GM10248 (cell line): ENCODE data around the gene DPPA4.
"Not testable (repeated sequence)": the region's sequence is repeated elsewhere in the genome, so short reads cannot be mapped to it uniquely, and the experiment has no call there.

Experiments used
- CTCF ChIA-PET: fragments of 300-600 bp; sonication (Branson Sonifier 250); formaldehyde crosslinking; extraction: SDS; loops from one replicate; lab custom pipeline; 2021; ENCODE audit warnings: antibody characterized with exemption; lab: Yijun Ruan, JAX
- POLR2A ChIA-PET: fragments of 350-650 bp; sonication (Branson Sonifier 250); formaldehyde crosslinking; extraction: SDS; loops from one replicate; lab custom pipeline; 2020; ENCODE audit warnings: antibody characterized with exemption; lab: Yijun Ruan, JAX
- DNase-seq: peaks from one replicate; pipeline ENCODE4 v3.0.0; 2012; ENCODE audit errors: extremely low spot score
- TF ChIP-seq, protein P1 (sequence below): IDR thresholded peaks from 2 replicates; pipeline ENCODE4 v1.5.1; 2012; ENCODE audit warnings: mild to moderate bottlenecking, low read depth; ENCODE audit errors: extremely low read depth, missing control alignments, control extremely low read depth

The DPPA4 gene, protein sequence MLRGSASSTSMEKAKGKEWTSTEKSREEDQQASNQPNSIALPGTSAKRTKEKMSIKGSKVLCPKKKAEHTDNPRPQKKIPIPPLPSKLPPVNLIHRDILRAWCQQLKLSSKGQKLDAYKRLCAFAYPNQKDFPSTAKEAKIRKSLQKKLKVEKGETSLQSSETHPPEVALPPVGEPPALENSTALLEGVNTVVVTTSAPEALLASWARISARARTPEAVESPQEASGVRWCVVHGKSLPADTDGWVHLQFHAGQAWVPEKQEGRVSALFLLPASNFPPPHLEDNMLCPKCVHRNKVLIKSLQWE

DNA sequence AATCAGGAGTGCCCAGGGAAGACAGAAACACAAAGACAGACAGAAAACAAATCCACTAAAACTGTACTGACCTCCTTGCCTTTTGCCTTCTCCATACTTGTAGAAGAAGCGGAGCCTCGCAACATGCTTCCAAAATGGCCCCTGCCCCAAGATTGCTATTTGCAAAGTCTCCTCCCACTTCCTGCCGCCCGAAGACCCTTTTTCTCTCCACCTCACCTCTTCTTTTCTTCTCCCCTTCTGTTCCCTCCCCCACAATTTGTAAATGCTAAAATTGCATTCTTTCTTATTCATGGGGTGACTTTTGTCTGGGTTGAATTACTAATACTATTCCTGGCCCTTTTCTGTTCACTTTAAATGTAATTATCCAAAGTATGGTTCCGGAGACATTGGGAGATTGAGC, at the start of gene DPPA4:
Gene DPPA4, minus strand, starts transcription at position 154 of the 400 bp plus-strand sequence. Its CDS starts 29 bp downstream, at position 125.
- DNase-seq, result no peak
- TF ChIP-seq, protein P1, sequence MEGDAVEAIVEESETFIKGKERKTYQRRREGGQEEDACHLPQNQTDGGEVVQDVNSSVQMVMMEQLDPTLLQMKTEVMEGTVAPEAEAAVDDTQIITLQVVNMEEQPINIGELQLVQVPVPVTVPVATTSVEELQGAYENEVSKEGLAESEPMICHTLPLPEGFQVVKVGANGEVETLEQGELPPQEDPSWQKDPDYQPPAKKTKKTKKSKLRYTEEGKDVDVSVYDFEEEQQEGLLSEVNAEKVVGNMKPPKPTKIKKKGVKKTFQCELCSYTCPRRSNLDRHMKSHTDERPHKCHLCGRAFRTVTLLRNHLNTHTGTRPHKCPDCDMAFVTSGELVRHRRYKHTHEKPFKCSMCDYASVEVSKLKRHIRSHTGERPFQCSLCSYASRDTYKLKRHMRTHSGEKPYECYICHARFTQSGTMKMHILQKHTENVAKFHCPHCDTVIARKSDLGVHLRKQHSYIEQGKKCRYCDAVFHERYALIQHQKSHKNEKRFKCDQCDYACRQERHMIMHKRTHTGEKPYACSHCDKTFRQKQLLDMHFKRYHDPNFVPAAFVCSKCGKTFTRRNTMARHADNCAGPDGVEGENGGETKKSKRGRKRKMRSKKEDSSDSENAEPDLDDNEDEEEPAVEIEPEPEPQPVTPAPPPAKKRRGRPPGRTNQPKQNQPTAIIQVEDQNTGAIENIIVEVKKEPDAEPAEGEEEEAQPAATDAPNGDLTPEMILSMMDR, result no peak
- CTCF ChIA-PET, result no interaction called here
- POLR2A ChIA-PET, result no interaction called here

DNA sequence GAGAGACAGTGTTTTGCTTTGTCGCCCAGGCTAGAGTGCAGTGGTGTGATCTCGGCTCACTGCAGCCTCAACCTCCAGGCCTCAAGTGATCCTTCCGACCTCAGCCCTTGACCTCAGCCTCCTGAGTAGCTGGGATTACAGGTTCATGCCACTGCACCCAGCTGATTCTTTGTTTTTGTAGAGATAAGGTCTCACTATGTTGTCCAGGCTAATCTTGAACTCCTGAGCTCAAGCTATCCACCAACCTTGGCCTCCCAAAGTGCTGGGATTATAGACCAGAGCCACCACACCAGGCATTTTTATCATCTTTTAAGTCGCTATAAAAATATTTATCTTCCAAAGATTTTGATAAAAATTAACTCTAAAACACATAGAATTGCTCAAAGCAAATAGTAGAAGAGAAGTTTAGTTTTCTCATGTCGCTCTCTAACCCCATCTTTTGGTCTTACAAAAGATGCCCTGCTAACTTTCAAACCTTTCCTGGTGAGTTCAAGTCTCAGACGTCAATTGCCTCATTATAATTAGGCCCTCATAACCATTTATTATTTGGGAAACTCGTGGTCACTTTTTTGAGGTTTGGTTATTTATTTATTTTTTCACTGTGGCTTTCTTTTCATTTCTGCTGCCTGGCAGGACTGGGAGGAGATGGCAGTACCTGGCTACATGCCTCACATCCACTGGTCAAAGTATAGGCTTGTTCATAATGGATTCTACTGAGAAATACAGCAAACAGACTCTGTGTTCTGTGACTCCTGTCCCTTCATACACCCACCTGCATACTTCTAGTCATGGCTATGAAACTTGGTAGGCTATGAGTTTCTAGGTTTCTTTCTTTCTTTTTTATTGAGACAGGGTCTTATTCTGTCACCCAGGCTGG, 48.3 kb upstream of the DPPA4 start:
- POLR2A ChIA-PET, result no interaction called here
- no peak for DNase-seq
- CTCF ChIA-PET, result no interaction called here
- TF ChIP-seq, protein P1, result no peak

DNA sequence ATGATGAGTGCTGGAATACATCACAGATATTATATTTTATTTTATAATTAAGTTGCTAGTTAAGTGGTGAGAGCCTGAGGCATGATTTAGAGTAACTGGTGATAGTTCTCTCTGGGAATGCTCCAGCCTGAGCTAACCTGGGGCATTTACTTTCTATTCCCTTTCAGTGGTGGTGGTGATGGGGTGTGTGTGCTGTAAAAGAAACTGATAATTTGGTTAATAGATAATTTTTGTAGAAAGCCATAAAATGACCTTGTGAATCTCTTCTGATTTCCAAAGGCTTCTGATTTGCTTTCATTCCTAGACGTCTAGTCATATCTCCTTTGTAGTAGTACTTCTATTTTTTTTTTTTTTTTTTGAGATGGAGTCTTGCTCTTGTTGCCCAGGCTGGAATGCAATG, 46.8 kb upstream of the DPPA4 start:
- POLR2A ChIA-PET, result no interaction called here
- TF ChIP-seq, protein P1, result no peak
- DNase-seq, result no peak
- CTCF ChIA-PET, result no interaction called here

DNA sequence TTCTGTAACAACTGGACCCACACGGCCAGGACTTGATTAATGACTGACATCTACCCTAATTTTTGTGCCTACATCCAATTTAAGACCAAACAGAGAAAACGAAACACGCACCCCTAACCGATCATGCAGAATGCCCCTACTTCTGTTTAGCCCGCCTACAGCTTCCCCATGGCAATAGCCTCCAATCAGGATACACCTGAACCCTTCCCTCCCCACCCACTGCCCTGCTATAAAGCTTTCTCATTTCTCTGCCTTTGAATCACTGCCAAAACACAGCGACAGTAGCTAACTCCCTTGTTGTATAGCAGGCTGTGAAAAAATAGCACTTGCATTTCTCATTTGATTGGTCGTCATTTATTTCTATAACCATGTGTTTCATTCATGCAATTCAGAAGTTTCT, 45.2 kb upstream of the DPPA4 start:
- DNase-seq, result no peak
- TF ChIP-seq, protein P1, result no peak
- CTCF ChIA-PET, result interaction anchor here (1.3 kb wide), 1 partner anchor 11 kb away, joined by 6 read pairs; no protein-coding TSS in a partner anchor
- POLR2A ChIA-PET, result no interaction called here

DNA sequence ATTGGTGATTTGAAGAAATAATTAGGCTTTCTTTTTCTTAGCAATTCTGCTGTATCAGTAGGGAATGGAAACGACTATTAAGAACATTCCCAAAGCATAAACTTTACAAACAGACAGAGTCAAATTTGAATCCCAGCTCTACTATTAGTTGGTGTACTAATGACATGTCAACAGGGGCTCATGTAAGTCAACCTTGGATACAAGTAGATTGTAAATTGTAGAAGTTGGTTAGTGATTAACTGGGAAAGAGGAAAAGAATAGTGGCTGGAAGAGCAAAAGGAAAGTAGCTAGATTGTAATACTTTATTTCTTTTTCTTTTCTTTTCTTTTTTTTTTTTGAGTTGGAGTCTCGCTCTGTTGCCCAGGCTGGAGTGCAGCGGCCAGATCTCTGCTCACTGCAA, 38.6 kb upstream of the DPPA4 start:
- ChIA-PET POLR2A (no interaction called here), CTCF (no interaction called here)
- TF ChIP-seq, protein P1, result no peak
- DNase-seq, result no peak

DNA sequence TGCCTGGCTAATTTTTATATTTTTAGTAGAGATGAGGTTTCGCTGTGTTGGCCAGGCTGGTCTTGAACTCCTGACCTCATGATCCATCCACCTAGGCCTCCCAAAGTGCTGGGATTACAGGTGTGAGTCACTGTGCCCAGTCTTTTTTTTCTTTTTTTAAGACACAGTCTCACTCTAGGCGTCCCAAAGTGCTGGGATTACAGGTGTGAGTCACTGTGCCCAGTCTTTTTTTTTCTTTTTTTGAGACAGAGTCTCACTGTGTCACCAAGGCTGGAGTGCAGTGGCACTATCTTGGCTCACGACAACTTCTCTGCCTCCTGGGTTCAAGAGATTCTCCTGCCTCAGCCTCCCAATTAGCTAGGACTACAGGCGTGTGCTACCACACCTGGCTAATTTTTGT, 37.1 kb upstream of the DPPA4 start:
- DNase-seq, POLR2A ChIA-PET, CTCF ChIA-PET: not testable (repeated sequence)

DNA sequence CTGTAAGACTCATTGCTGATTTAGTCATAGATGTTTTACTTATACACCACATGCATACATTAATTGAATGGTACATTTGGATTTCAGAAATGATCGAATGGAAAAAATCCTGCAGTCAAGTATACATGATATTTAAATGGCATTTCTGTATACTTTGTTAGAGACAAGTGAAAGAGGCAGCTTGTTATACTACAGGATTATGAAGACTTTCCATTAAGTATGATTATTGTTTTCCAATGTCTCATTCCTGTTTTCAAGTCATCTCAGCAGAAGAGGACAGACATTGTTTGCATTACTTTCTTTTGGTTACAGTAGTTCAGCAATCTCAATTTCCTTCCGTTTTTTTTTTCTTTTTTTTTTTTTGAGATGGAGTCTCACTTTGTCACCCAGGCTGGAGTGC, 36.6 kb upstream of the DPPA4 start:
- ChIA-PET POLR2A (no interaction called here), CTCF (no interaction called here)
- TF ChIP-seq, protein P1, result no peak
- no peak for DNase-seq
